Thoracic aorta (tissue), 2 donors: ENCODE results near the gene GANAB. TPM values are rescaled to one million over a fixed set of nuclear protein-coding genes. Genes with fewer than 3 reads are reported as not detected.
"Not testable (repeated sequence)": the region's sequence is repeated elsewhere in the genome, so short reads cannot be mapped to it uniquely, and the experiment has no call there.

ENCODE experiments used
- ATAC-seq: fragments of 150-250 bp; one replicate; pipeline ENCODE4 v1.8.0; 2017; ENCODE audit warnings: low read depth; ENCODE audit not compliant: insufficient number of reproducible peaks, low FRiP score
- DNase-seq: peaks from one replicate; pipeline ENCODE4 v3.0.0-alpha.2; 2020; ENCODE audit warnings: low spot score
- H3K27ac ChIP-seq, 2 donors: fragments of 200-600 bp; sonication (generic); 1 replicate in 1 of 2; 2 replicates in 1 of 2; pipeline ENCODE4 v1.5.1; 2016; ENCODE audit warnings: mild to moderate bottlenecking in 2 of 2, moderate library complexity in 2 of 2
- H3K27me3 ChIP-seq: fragments of 200-600 bp; sonication (generic); replicated peaks from 2 replicates; pipeline ENCODE4 v1.6.0; 2016; ENCODE audit warnings: mild to moderate bottlenecking; ENCODE audit not compliant: insufficient read depth
- H3K36me3 ChIP-seq: fragments of 200-600 bp; sonication (generic); one replicate; pipeline ENCODE4 v1.5.1; 2016
- H3K4me1 ChIP-seq, 2 donors: fragments of 200-600 bp; sonication (generic); 1 replicate in 1 of 2; 2 replicates in 1 of 2; pipeline versions ENCODE4 v1.5.1 to v1.6.0; 2016; ENCODE audit warnings: low read depth in 2 of 2, mild to moderate bottlenecking in 1 of 2; ENCODE audit not compliant: control insufficient read depth in 1 of 2
- H3K4me3 ChIP-seq: fragments of 200-600 bp; sonication (generic); 2 replicates; pipeline ENCODE4 v1.5.1; 2016; ENCODE audit warnings: mild to moderate bottlenecking
- H3K9me3 ChIP-seq: fragments of 200-600 bp; sonication (generic); 2 replicates; pipeline ENCODE4 v1.5.1; 2016
- CTCF ChIP-seq: fragments of 200-600 bp; sonication (generic); IDR thresholded peaks from one replicate; pipeline ENCODE4 v1.5.1; 2019; ENCODE audit warnings: antibody characterized with exemption
- total RNA-seq, 2 donors: library from RNA; depleted of rRNA; stranded (reverse); fragments of >200 nt; gene quantifications; one replicate each; pipeline versions ENCODE4 v1.1.0 to v1.2.3, GENCODE V29; 2016

GANAB gene
- total RNA-seq, 2 donors from 2014 or later: 120 to 159 TPM

- no peak overlapping the region for H3K27ac ChIP-seq
- H3K4me3 ChIP-seq: no peak overlapping the region
- DNase-seq: no peak
- H3K27me3 ChIP-seq: no peaks in the 10 kb centered on the region
- H3K9me3 ChIP-seq: no peaks in the 10 kb centered on the region
- no peak for ATAC-seq
- H3K4me1 ChIP-seq: peaks cover 0 to under 1% of the 10 kb centered on the region in 2 donors
- no peak for TF ChIP-seq CTCF
- peaks cover 66% of the 10 kb centered on the region for H3K36me3 ChIP-seq
Measured at GRCh38 chr11:62627713-62628112, 18.7 kb downstream of the GANAB start.

- Histone ChIP-seq H3K4me1 (peaks cover 7 to 22% of the 10 kb centered on the region in 2 donors), H3K27ac (peak overlapping the region; percentile 83 to 97), H3K27me3 (no peaks in the 10 kb centered on the region), H3K36me3 (peaks cover 19% of the 10 kb centered on the region), H3K9me3 (no peaks in the 10 kb centered on the region), H3K4me3 (peak overlapping the region; percentile 89)
- no peak for TF ChIP-seq CTCF
- ATAC-seq (no peak), DNase-seq (no peak)
Measured at GRCh38 chr11:62622476-62623089, 23.8 kb downstream of the GANAB start.

GRCh38 chr11:62621567-62622470, 24.6 kb downstream of the GANAB start, which contains the start of gene B3GAT3:
B3GAT3 (minus strand) TSS chr11:62621986; CDS start chr11:62621947, 39 bp downstream.
- peaks cover 22% of the 10 kb centered on the region for H3K36me3 ChIP-seq
- TF ChIP-seq CTCF: no peak
- H3K27me3 ChIP-seq: no peaks in the 10 kb centered on the region
- DNase-seq (peak; percentile 93), ATAC-seq (peak; percentile 94)
- peaks cover 7 to 22% of the 10 kb centered on the region in 2 donors for H3K4me1 ChIP-seq
- H3K9me3 ChIP-seq: no peaks in the 10 kb centered on the region
- peak within 1 kb of the TSS; percentile 83 to 97 for H3K27ac ChIP-seq
- H3K4me3 ChIP-seq: peak within 1 kb of the TSS; percentile 89

GRCh38 chr11:62621027-62621566, 25.3 kb downstream of the GANAB start:
- DNase-seq (no peak), ATAC-seq (no peak)
- peaks cover 22% of the 10 kb centered on the region for H3K36me3 ChIP-seq
- H3K9me3 ChIP-seq: no peaks in the 10 kb centered on the region
- peak overlapping the region; percentile 83 to 97 for H3K27ac ChIP-seq
- no peak for TF ChIP-seq CTCF
- peak overlapping the region; percentile 89 for H3K4me3 ChIP-seq
- H3K4me1 ChIP-seq: peaks cover 7 to 22% of the 10 kb centered on the region in 2 donors
- no peaks in the 10 kb centered on the region for H3K27me3 ChIP-seq

GRCh38 chr11:62616957-62617356, 29.5 kb downstream of the GANAB start:
- not testable (repeated sequence) for H3K9me3 ChIP-seq, H3K4me3 ChIP-seq, H3K27me3 ChIP-seq, ATAC-seq, H3K27ac ChIP-seq, DNase-seq
- H3K36me3 ChIP-seq: peaks cover 19% of the 10 kb centered on the region
- H3K4me1 ChIP-seq: peaks cover 7 to 25% of the 10 kb centered on the region in 2 donors
